IMR-90 (cell line): ENCODE measurements around the gene DENND1A. TPM values are rescaled to one million over a fixed set of nuclear protein-coding genes. Genes with fewer than 3 reads are reported as not detected.

ENCODE experiments used
- ATAC-seq: fragments of 200-7000 bp; cut with Tn5 transposase; 2 replicates; pipeline ENCODE4 v1.9.1; 2020; ENCODE audit warnings: low read depth, mild to moderate bottlenecking, moderate library complexity
- BruUV-seq: library from RNA; stranded (reverse); fragments of 400-500 nt; replicated peaks from 2 replicates; lab custom pipeline; 2021; lab: Mats Ljungman, UMichigan
- CTCF ChIA-PET: fragments of 300-600 bp; formaldehyde crosslinking; extraction: SDS; loops from one replicate; lab custom pipeline; 2021; ENCODE audit warnings: antibody characterized with exemption; lab: Yijun Ruan, JAX
- POLR2A ChIA-PET: fragments of 300-600 bp; sonication (Branson Sonifier 250); formaldehyde crosslinking; loops from one replicate; lab custom pipeline; 2022; ENCODE audit warnings: antibody characterized with exemption; ENCODE audit not compliant: unreplicated experiment; lab: Charles Lee
- DNase-seq: peaks from one replicate; pipeline ENCODE4 v3.0.0; 2013
- H2AFZ ChIP-seq: replicated peaks from 2 replicates; pipeline ENCODE3; 2013; ENCODE audit warnings: low read length, mild to moderate bottlenecking; ENCODE audit not compliant: poor library complexity
- H2AK5ac ChIP-seq: 2 replicates; pipeline ENCODE4 v1.6.1; 2013; ENCODE audit warnings: low read depth, low read length, inconsistent platforms
- H2AK9ac ChIP-seq: replicated peaks from 2 replicates; pipeline ENCODE3; 2013; ENCODE audit warnings: mild to moderate bottlenecking, low read depth, low read length, moderate library complexity; ENCODE audit not compliant: poor library complexity
- H2BK120ac ChIP-seq: 2 replicates; pipeline ENCODE4 v1.6.1; 2013; ENCODE audit warnings: low read depth, low read length, inconsistent platforms
- H2BK15ac ChIP-seq: 3 replicates; pipeline ENCODE4 v1.6.1; 2013; ENCODE audit warnings: low read depth, low read length, inconsistent platforms
- H2BK20ac ChIP-seq: 2 replicates; pipeline ENCODE4 v1.6.1; 2013; ENCODE audit warnings: low read depth, mild to moderate bottlenecking, inconsistent platforms, low read length, moderate library complexity
- H2BK5ac ChIP-seq: 2 replicates; pipeline ENCODE4 v1.6.1; 2013; ENCODE audit warnings: mild to moderate bottlenecking, low read depth, low read length, inconsistent platforms; ENCODE audit not compliant: poor library complexity, severe bottlenecking
- H3K14ac ChIP-seq: replicated peaks from 2 replicates; pipeline ENCODE4 v1.6.1; 2013; ENCODE audit warnings: low read depth, low read length, inconsistent platforms
- H3K18ac ChIP-seq: 2 replicates; pipeline ENCODE4 v1.6.1; 2013; ENCODE audit warnings: low read depth, low read length, control low read depth
- H3K23ac ChIP-seq: 2 replicates; pipeline ENCODE4 v1.6.1; 2013; ENCODE audit warnings: low read depth, low read length, inconsistent platforms
- H3K27ac ChIP-seq: 2 replicates; pipeline ENCODE4 v1.5.1; 2013; ENCODE audit warnings: mild to moderate bottlenecking, control low read depth, low read length; ENCODE audit not compliant: insufficient read depth
- H3K27me3 ChIP-seq: 2 replicates; pipeline ENCODE4 v1.6.1; 2013; ENCODE audit warnings: low read length; ENCODE audit not compliant: control insufficient read depth, insufficient read depth
- H3K36me3 ChIP-seq: 2 replicates; pipeline ENCODE4 v1.6.1; 2013; ENCODE audit warnings: low read length, mixed read lengths; ENCODE audit not compliant: control insufficient read depth, insufficient read depth
- H3K4ac ChIP-seq: 2 replicates; pipeline ENCODE4 v1.6.1; 2013; ENCODE audit warnings: low read depth, low read length, inconsistent platforms
- H3K4me1 ChIP-seq: 2 replicates; pipeline ENCODE4 v1.6.1; 2013; ENCODE audit warnings: low read length, mixed read lengths; ENCODE audit not compliant: control insufficient read depth, insufficient read depth
- H3K4me2 ChIP-seq: 2 replicates; pipeline ENCODE4 v1.6.1; 2013; ENCODE audit warnings: low read depth, mild to moderate bottlenecking, control low read depth, low read length, moderate library complexity
- H3K4me3 ChIP-seq: 2 replicates; pipeline ENCODE4 v1.5.1; 2013; ENCODE audit warnings: low read depth, mild to moderate bottlenecking, control low read depth, low read length, moderate library complexity; ENCODE audit not compliant: insufficient read depth
- H3K56ac ChIP-seq: 2 replicates; pipeline ENCODE4 v1.6.1; 2013; ENCODE audit warnings: low read length, inconsistent platforms; ENCODE audit not compliant: insufficient read depth; ENCODE audit errors: extremely low read depth
- H3K79me1 ChIP-seq, 2 experiments: 2 replicates each; pipeline ENCODE4 v1.6.1; 2013; ENCODE audit warnings: low read length in 2 of 2, inconsistent platforms in 1 of 2, low read depth in 1 of 2
- H3K9ac ChIP-seq: 2 replicates; pipeline ENCODE4 v1.6.1; 2013; ENCODE audit warnings: low read depth, low read length, control low read depth
- H3K9me1 ChIP-seq: 2 replicates; pipeline ENCODE4 v1.6.1; 2013; ENCODE audit warnings: low read length, inconsistent platforms; ENCODE audit not compliant: insufficient read depth
- H3K9me3 ChIP-seq: 2 replicates; pipeline ENCODE4 v1.6.1; 2013; ENCODE audit warnings: low read length; ENCODE audit not compliant: control insufficient read depth, insufficient read depth
- H4K20me1 ChIP-seq: 2 replicates; pipeline ENCODE4 v1.6.1; 2013; ENCODE audit warnings: low read length, inconsistent platforms; ENCODE audit not compliant: insufficient read depth
- H4K5ac ChIP-seq: 2 replicates; pipeline ENCODE4 v1.6.1; 2013; ENCODE audit warnings: mild to moderate bottlenecking, low read depth, low read length, control low read depth
- H4K8ac ChIP-seq, 2 experiments: 2 replicates each; pipeline ENCODE4 v1.6.1; 2013; ENCODE audit warnings: low read depth in 2 of 2, low read length in 2 of 2, control low read depth in 1 of 2, inconsistent platforms in 1 of 2
- H4K91ac ChIP-seq: 2 replicates; pipeline ENCODE4 v1.6.1; 2013; ENCODE audit warnings: low read depth, low read length, inconsistent platforms; ENCODE audit not compliant: insufficient read depth
- CEBPB ChIP-seq: IDR thresholded peaks from 2 replicates; pipeline ENCODE4 v1.6.1; 2012; ENCODE audit warnings: low read depth, low read length, improper control_type of control experiment
- CHD1 ChIP-seq: IDR thresholded peaks from 2 replicates; pipeline ENCODE4 v1.6.1; 2012; ENCODE audit warnings: low read depth, low read length, improper control_type of control experiment
- MAFK ChIP-seq: IDR thresholded peaks from 2 replicates; pipeline ENCODE4 v1.6.1; 2012; ENCODE audit warnings: low read depth, low read length, improper control_type of control experiment
- MXI1 ChIP-seq: IDR thresholded peaks from 2 replicates; pipeline ENCODE4 v1.6.1; 2012; ENCODE audit warnings: low read depth, mild to moderate bottlenecking, low read length, moderate library complexity, borderline replicate concordance
- RAD21 ChIP-seq: IDR thresholded peaks from 2 replicates; pipeline ENCODE4 v1.6.1; 2012; ENCODE audit warnings: low read length, improper control_type of control experiment
- RCOR1 ChIP-seq: IDR thresholded peaks from 2 replicates; pipeline ENCODE4 v1.6.1; 2012; ENCODE audit warnings: mild to moderate bottlenecking, low read length, improper control_type of control experiment; ENCODE audit not compliant: insufficient replicate concordance
- SMC3 ChIP-seq: fragments of 150-350 bp; IDR thresholded peaks from 2 replicates; pipeline ENCODE4 v1.6.1; 2016; ENCODE audit warnings: low read depth, mild to moderate bottlenecking, antibody characterized with exemption, low read length, moderate library complexity
- USF2 ChIP-seq: fragments of 150-350 bp; IDR thresholded peaks from 2 replicates; pipeline ENCODE4 v1.6.1; 2017; ENCODE audit warnings: mild to moderate bottlenecking, antibody characterized with exemption, low read length, low read depth
- WGBS, 2 experiments: methylation state at CpG; one replicate each; pipeline versions ENCODE4 v1.1.5 to v1.1.7; 2013; ENCODE audit warnings: missing lambda C conversion rate in 2 of 2; ENCODE audit not compliant: insufficient read length in 1 of 2; ENCODE audit errors: extremely low coverage in 2 of 2; 5-methylcytosine and 5-hydroxymethylcytosine counted together
- dilution Hi-C: fragments of 300-500 bp; cut with HindIII; formaldehyde crosslinking; loops from one replicate; pipeline ENCODE4 v1.14.3; 2018; ENCODE audit warnings: low sequenced_read_pairs; ENCODE audit not compliant: unreplicated experiment
- in situ Hi-C: fragments of 300-500 bp; cut with MboI; formaldehyde crosslinking; loops from 3 replicates; pipeline ENCODE4 v1.14.3; 2019; ENCODE audit warnings: low sequenced_read_pairs, inconsistent platforms, mixed read lengths
- intact Hi-C: fragments of 100-400 bp; cut with micrococcal nuclease; formaldehyde crosslinking; loops from 2 replicates; pipeline ENCODE4 v1.10.0; 2022
- polyA plus RNA-seq, 3 experiments: library from polyadenylated mRNA; depleted of rRNA; stranded (reverse); fragments of >200 nt; gene quantifications; 2 replicates each; pipeline ENCODE4 v1.2.3, GENCODE V29; 2012; ENCODE audit warnings: low replicate concordance in 1 of 3
- total RNA-seq: library from RNA; depleted of rRNA; stranded (reverse); fragments of >200 nt; gene quantifications from 2 replicates; pipeline ENCODE4 v1.2.3, GENCODE V29; 2012

The DENND1A gene
- total and polyA plus RNA-seq, 2 of the 4 experiments (the other 2 are of a cell fraction), result 21.4 to 27.6 TPM

GRCh38 chr9:123807251-123807650 is 122.7 kb downstream of the DENND1A start:
- DNase-seq, result no peak
- Histone ChIP-seq H2BK5ac (no peak overlapping the region), H2BK120ac (no peak overlapping the region), H2AK5ac (no peak overlapping the region), H2BK15ac (no peak overlapping the region), H3K23ac (no peak overlapping the region), H3K27ac (no peak overlapping the region), H3K4me3 (no peak overlapping the region), H3K9me1 (no peaks in the 10 kb centered on the region), H4K91ac (no peak overlapping the region), H3K27me3 (no peaks in the 10 kb centered on the region), H3K56ac (no peak overlapping the region), H2AK9ac (no peak overlapping the region), H4K20me1 (peaks cover under 1% of the 10 kb centered on the region; the same call in 1 of the 2 replicates), H3K4me2 (no peak overlapping the region), H3K9ac (no peak overlapping the region), H3K36me3 (no peaks in the 10 kb centered on the region), H3K9me3 (no peaks in the 10 kb centered on the region), H3K4ac (no peak overlapping the region), H3K4me1 (no peaks in the 10 kb centered on the region), H3K14ac (no peak overlapping the region), H4K8ac (no peak overlapping the region), H2AFZ (no peak overlapping the region), H3K79me1 (peaks cover 0 to 1% of the 10 kb centered on the region in 2 experiments; a peak in 1 of 4 replicates), H3K18ac (no peak overlapping the region), H4K5ac (no peak overlapping the region), H2BK20ac (no peak overlapping the region)
- WGBS, 2 experiments, result 91% methylated on average over 3 of the region's 4 CpGs; no CpG with 5 or more reads in 1 of the 2 experiments
- no peak for ATAC-seq
- no TSS peak for BruUV-seq
- intact Hi-C loops (no loop called here), in situ Hi-C loops (no loop called here), dilution Hi-C loops (no loop called here)
- POLR2A ChIA-PET, result no interaction called here
- CTCF ChIA-PET, result no interaction called here
- TF ChIP-seq USF2 (no peak), CEBPB (no peak), MAFK (no peak), MXI1 (no peak), RCOR1 (no peak), RAD21 (no peak), SMC3 (no peak), CHD1 (no peak)
